ENCODE results near the gene SMARCA4.

- no peak for TF ChIP-seq POLR2A (IDR thresholded peaks at IDR 0.05; ENCODE audit: low read length)
- TF ChIP-seq GATA1 (IDR thresholded peaks at IDR 0.05; ENCODE audit: low read depth, low read length) = no peak
Measured at GRCh38 chr19:10921910-10922637, 38.8 kb upstream of the SMARCA4 start.
